Neural cell (in vitro differentiated cells): ENCODE data around the gene EPO.
"Not testable (repeated sequence)": the region's sequence is repeated elsewhere in the genome, so short reads cannot be mapped to it uniquely, and the experiment has no call there.

Experiments used
- CTCF ChIP-seq: fragments of 450-650 bp; IDR thresholded peaks from 2 replicates; pipeline ENCODE4 v1.5.1; 2014; ENCODE audit warnings: antibody characterized with exemption, mild to moderate bottlenecking, moderate library complexity; ENCODE audit not compliant: poor library complexity, severe bottlenecking
- EP300 ChIP-seq: fragments of 450-650 bp; conservative IDR thresholded peaks from 2 replicates; pipeline ENCODE4 v1.6.1; 2014; ENCODE audit warnings: antibody characterized with exemption, mild to moderate bottlenecking, moderate library complexity; ENCODE audit not compliant: poor library complexity, severe bottlenecking
- MXI1 ChIP-seq: fragments of 450-650 bp; conservative IDR thresholded peaks from 2 replicates; pipeline ENCODE4 v1.6.1; 2014; ENCODE audit warnings: antibody characterized with exemption, mild to moderate bottlenecking; ENCODE audit not compliant: poor library complexity, severe bottlenecking
- POLR2AphosphoS5 ChIP-seq: IDR thresholded peaks from 2 replicates; pipeline ENCODE4 v1.6.1; 2012

GRCh38 chr7:100724364-100724763 is 4.1 kb downstream of the EPO start:
- not testable (repeated sequence) for TF ChIP-seq EP300, POLR2AphosphoS5, CTCF, MXI1
